GM19395 (cell line): ENCODE measurements around the gene CXXC1.
A peak's percentile ranks its signal among the peaks of the same experiment; 100 is the strongest.
"Not testable (repeated sequence)": the region's sequence is repeated elsewhere in the genome, so short reads cannot be mapped to it uniquely, and the experiment has no call there.

ENCODE experiments used
- ATAC-seq: cut with Tn5 transposase; IDR thresholded peaks from one replicate; pipeline ENCODE4 v1.9.1; 2021; ENCODE audit warnings: mild to moderate bottlenecking, moderate library complexity; ENCODE audit not compliant: unreplicated experiment

CXXC1 gene

GRCh38 chr18:50287441-50288347 is at the start of gene CXXC1:
Gene CXXC1 (minus strand): TSS chr18:50287692. CDS start chr18:50287589, 103 bp downstream.
- ATAC-seq: peak; percentile 90

GRCh38 chr18:50334546-50335152 is 47.2 kb upstream of the CXXC1 start:
- peak; percentile 79 for ATAC-seq

GRCh38 chr18:50331691-50332090 is 44.2 kb upstream of the CXXC1 start:
- no peak for ATAC-seq

- no peak for ATAC-seq
Observed at GRCh38 chr18:50330176-50330575, 42.7 kb upstream of the CXXC1 start.

- no peak for ATAC-seq
Observed at GRCh38 chr18:50327983-50328382, 40.5 kb upstream of the CXXC1 start.

GRCh38 chr18:50320719-50321118 is 33.2 kb upstream of the CXXC1 start:
- ATAC-seq: peak; percentile 79

GRCh38 chr18:50315100-50315871 is 27.8 kb upstream of the CXXC1 start:
- ATAC-seq: peak; percentile 78

- no peak for ATAC-seq
Observed at GRCh38 chr18:50313873-50314460, 26.5 kb upstream of the CXXC1 start.

- ATAC-seq: peak; percentile 24
Observed at GRCh38 chr18:50313031-50313607, 25.6 kb upstream of the CXXC1 start.

GRCh38 chr18:50312296-50313030 is 25.0 kb upstream of the CXXC1 start:
- ATAC-seq: peak; percentile 80

GRCh38 chr18:50311650-50312049 is 24.2 kb upstream of the CXXC1 start:
- no peak for ATAC-seq

GRCh38 chr18:50310080-50310479 is 22.6 kb upstream of the CXXC1 start:
- no peak for ATAC-seq

- ATAC-seq: not testable (repeated sequence)
Observed at GRCh38 chr18:50308851-50309250, 21.4 kb upstream of the CXXC1 start.

- ATAC-seq: peak; percentile 95
Observed at GRCh38 chr18:50307738-50308470, 20.4 kb upstream of the CXXC1 start.

- ATAC-seq: no peak
Observed at GRCh38 chr18:50307400-50307737, 19.9 kb upstream of the CXXC1 start.

- ATAC-seq: no peak
Observed at GRCh38 chr18:50306944-50307343, 19.5 kb upstream of the CXXC1 start.

- no peak for ATAC-seq
Observed at GRCh38 chr18:50301074-50301473, 13.6 kb upstream of the CXXC1 start.

GRCh38 chr18:50299626-50300388 is 12.3 kb upstream of the CXXC1 start:
- ATAC-seq: no peak
